Measurements from ENCODE around the gene CYSTM1. TPM values are rescaled to one million over a fixed set of nuclear protein-coding genes. Genes with fewer than 3 reads are reported as not detected.
A peak's percentile ranks its signal among the peaks of the same experiment; 100 is the strongest.

Gene CYSTM1
- total and polyA plus RNA-seq, 10 donors, result 25.8 to 78.3 (median 38.3) TPM

DNA sequence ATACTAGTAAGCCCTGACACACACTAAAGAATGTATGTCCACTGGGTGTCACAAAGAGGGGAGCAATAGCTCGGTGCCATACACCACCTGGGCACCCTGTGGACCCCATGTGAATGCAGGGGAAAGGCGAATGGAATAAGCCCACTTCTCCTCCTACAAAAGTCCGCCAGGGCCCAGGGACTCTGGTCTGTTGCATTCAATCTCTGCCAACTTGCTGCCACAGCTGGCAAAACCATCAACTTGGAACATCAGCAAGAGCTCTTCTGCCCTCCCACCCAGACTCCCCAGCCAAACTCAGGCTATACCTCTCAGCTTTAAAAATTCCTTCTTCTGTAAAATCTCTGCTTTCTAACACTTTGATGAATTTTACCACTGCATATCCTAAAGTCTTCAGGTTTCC is 73.4 kb downstream of the CYSTM1 start:
- Histone ChIP-seq H3K27me3 (replicated peaks in 1 of 7) (no peaks in the 10 kb centered on the region), H3K4me1 (peaks cover 10 to 71% (median 41%) of the 10 kb centered on the region in 6 donors), H3K27ac (no peak overlapping the region), H3K9me3 (no peaks in the 10 kb centered on the region), H3K4me3 (no peak overlapping the region), H3K36me3 (peaks cover 0 to 83% (median 10%) of the 10 kb centered on the region in 6 donors)
- whole genome bisulfite sequencing, 5 donors, result 63 to 100% (median 83%) methylated on average over 3 of the region's 3 CpGs
- no peak for DNase-seq
- intact Hi-C loops (cut with DNase I; ENCODE audit: low total_unique reads), result loop anchor here (5.0 kb wide), 1 partner anchor 104 kb away; no protein-coding TSS in a partner anchor
- TF ChIP-seq POLR2AphosphoS5 (IDR thresholded peaks at IDR 0.05), result no peak
- TF ChIP-seq, protein P1, sequence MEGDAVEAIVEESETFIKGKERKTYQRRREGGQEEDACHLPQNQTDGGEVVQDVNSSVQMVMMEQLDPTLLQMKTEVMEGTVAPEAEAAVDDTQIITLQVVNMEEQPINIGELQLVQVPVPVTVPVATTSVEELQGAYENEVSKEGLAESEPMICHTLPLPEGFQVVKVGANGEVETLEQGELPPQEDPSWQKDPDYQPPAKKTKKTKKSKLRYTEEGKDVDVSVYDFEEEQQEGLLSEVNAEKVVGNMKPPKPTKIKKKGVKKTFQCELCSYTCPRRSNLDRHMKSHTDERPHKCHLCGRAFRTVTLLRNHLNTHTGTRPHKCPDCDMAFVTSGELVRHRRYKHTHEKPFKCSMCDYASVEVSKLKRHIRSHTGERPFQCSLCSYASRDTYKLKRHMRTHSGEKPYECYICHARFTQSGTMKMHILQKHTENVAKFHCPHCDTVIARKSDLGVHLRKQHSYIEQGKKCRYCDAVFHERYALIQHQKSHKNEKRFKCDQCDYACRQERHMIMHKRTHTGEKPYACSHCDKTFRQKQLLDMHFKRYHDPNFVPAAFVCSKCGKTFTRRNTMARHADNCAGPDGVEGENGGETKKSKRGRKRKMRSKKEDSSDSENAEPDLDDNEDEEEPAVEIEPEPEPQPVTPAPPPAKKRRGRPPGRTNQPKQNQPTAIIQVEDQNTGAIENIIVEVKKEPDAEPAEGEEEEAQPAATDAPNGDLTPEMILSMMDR (IDR thresholded peaks at IDR 0.05 in 8 of 11, conservative IDR thresholded peaks at IDR 0.05 in 3 of 11), result no peak
- no peak for TF ChIP-seq POLR2A (IDR thresholded peaks at IDR 0.05)

DNA sequence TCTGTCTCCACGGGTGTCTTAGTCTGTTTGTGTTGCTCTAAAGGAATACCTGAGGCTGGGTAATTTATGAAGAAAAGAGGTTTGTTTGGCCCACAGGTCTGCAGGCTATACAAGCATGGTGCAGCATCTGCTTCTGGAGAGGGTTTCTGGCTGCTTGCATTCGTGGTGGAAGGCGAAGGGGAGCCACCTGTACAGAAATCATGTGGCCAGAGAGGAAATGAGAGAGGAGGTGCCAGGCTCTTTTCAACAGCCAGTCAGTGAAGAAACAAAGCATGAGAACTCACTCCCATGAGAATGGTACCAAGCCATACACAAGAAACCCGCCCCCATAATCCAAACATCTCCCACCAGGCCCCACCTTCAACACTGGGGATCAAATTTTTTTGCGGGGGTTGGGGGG is 74.5 kb downstream of the CYSTM1 start:
- Histone ChIP-seq H3K9me3 (no peaks in the 10 kb centered on the region), H3K4me1 (peaks cover 9 to 77% (median 41%) of the 10 kb centered on the region in 6 donors), H3K36me3 (peaks cover 0 to 78% (median 10%) of the 10 kb centered on the region in 6 donors), H3K27me3 (replicated peaks in 1 of 7) (no peaks in the 10 kb centered on the region), H3K4me3 (no peak overlapping the region), H3K27ac (no peak overlapping the region)
- WGBS, 5 donors, result 69 to 87% (median 76%) methylated on average over 5 of the region's 5 CpGs
- TF ChIP-seq, protein P1 (IDR thresholded peaks at IDR 0.05 in 8 of 11, conservative IDR thresholded peaks at IDR 0.05 in 3 of 11), result no peak
- TF ChIP-seq POLR2AphosphoS5 (IDR thresholded peaks at IDR 0.05), result no peak
- TF ChIP-seq POLR2A (IDR thresholded peaks at IDR 0.05), result no peak
- intact Hi-C loops (cut with DNase I; ENCODE audit: low total_unique reads), result loop anchor here (5.0 kb wide), 1 partner anchor 103 kb away; no protein-coding TSS in a partner anchor
- DNase-seq, result no peak

DNA sequence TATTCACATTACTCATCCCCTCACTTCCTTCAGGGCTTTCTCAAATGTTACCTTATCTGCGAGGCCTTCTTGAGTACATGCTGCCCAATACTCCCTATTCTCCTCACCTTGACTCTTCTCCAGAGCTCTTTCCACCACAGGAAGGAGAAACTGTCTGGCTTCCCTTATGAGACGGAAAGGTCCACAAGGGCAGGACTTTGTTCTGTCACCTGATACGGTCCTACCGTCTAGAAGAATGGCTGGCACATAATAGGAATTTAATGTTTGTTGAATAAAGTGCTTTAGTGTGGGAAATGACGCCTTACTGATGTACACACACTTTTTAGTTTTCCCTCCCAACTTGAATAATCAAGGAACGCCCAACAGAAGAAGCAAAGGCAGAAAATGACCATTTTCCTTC is 75.4 kb downstream of the CYSTM1 start:
- H3K4me3 ChIP-seq, result no peak overlapping the region
- 84 to 91% (median 87%) methylated on average over 6 of the region's 6 CpGs for WGBS, 5 donors
- intact Hi-C loops (cut with DNase I; ENCODE audit: low total_unique reads), result no loop called here
- TF ChIP-seq, protein P1 (IDR thresholded peaks at IDR 0.05 in 8 of 11, conservative IDR thresholded peaks at IDR 0.05 in 3 of 11), result no peak
- TF ChIP-seq POLR2A (IDR thresholded peaks at IDR 0.05) (no peak), POLR2AphosphoS5 (IDR thresholded peaks at IDR 0.05) (no peak)
- no peak overlapping the region for H3K27ac ChIP-seq
- no peaks in the 10 kb centered on the region for H3K9me3 ChIP-seq
- no peak for DNase-seq
- peaks cover 0 to 72% (median 8%) of the 10 kb centered on the region in 6 donors for H3K36me3 ChIP-seq
- no peaks in the 10 kb centered on the region for H3K27me3 ChIP-seq (replicated peaks in 1 of 7)
- peaks cover under 1 to 73% (median 32%) of the 10 kb centered on the region in 6 donors for H3K4me1 ChIP-seq

- TF ChIP-seq, protein P1 (IDR thresholded peaks at IDR 0.05 in 8 of 11, conservative IDR thresholded peaks at IDR 0.05 in 3 of 11), result no peak
- TF ChIP-seq POLR2AphosphoS5 (IDR thresholded peaks at IDR 0.05), result peak in 1 of 3 donors; percentile 60
- peaks cover 0 to 69% (median 2%) of the 10 kb centered on the region in 6 donors for H3K36me3 ChIP-seq
- WGBS, 5 donors, result 23 to 41% (median 33%) methylated on average over 5 of the region's 5 CpGs
- H3K4me3 ChIP-seq, result no peak overlapping the region
- H3K27ac ChIP-seq, result peak overlapping the region in 6 of 8 donors; percentile 27 to 56 (median 42)
- no peaks in the 10 kb centered on the region for H3K27me3 ChIP-seq (replicated peaks in 1 of 7)
- no peak for DNase-seq
- intact Hi-C loops (cut with DNase I; ENCODE audit: low total_unique reads), result no loop called here
- H3K9me3 ChIP-seq, result no peaks in the 10 kb centered on the region
- peaks cover 0 to 73% (median 27%) of the 10 kb centered on the region in 6 donors for H3K4me1 ChIP-seq
These were observed 76.6 kb downstream of the CYSTM1 start for GRCh38 chr5:140251527-140251973.
